Fibroblast of lung (primary cell): Measurements from ENCODE around the gene CMSS1. TPM values are rescaled to one million over a fixed set of nuclear protein-coding genes. Genes with fewer than 3 reads are reported as not detected.
A peak's percentile ranks its signal among the peaks of the same experiment; 100 is the strongest.

ENCODE experiments used
- DNase-seq, 2 donors: peaks; one replicate each; pipeline versions ENCODE4 v3.0.0 to v3.0.0-alpha.2; 2010; ENCODE audit warnings: low read depth in 2 of 2
- H2AFZ ChIP-seq: 2 replicates; pipeline ENCODE4 v1.5.1; 2012; ENCODE audit warnings: low read length, control low read depth, inconsistent platforms
- H3K27ac ChIP-seq: 2 replicates; pipeline ENCODE4 v1.5.1; 2011; ENCODE audit warnings: low read length, control low read depth; ENCODE audit not compliant: insufficient read depth
- H3K27me3 ChIP-seq: 2 replicates; pipeline ENCODE4 v1.5.1; 2011; ENCODE audit warnings: mild to moderate bottlenecking, low read length; ENCODE audit not compliant: control insufficient read depth, insufficient read depth
- H3K36me3 ChIP-seq: 2 replicates; pipeline ENCODE4 v1.5.1; 2011; ENCODE audit warnings: low read length; ENCODE audit not compliant: control insufficient read depth, insufficient read depth
- H3K4me1 ChIP-seq: 2 replicates; pipeline ENCODE4 v1.5.1; 2011; ENCODE audit warnings: low read length; ENCODE audit not compliant: control insufficient read depth, insufficient read depth; ENCODE audit errors: extremely low read depth
- H3K4me2 ChIP-seq: 2 replicates; pipeline ENCODE4 v1.5.1; 2011; ENCODE audit warnings: low read length, control low read depth; ENCODE audit not compliant: insufficient read depth; ENCODE audit errors: extremely low read depth
- H3K4me3 ChIP-seq, 4 experiments: fragments of 200-600 bp in 1 of 4; sonication (generic) in 1 of 4; replicated peaks in 1 of 4; 2 replicates each; pipeline ENCODE4 v1.5.1; 2011 to 2016; ENCODE audit warnings: low read length in 4 of 4, low read depth in 3 of 4, mild to moderate bottlenecking in 3 of 4, control low read depth in 2 of 4, inconsistent platforms in 1 of 4, mixed read lengths in 1 of 4; ENCODE audit not compliant: insufficient read depth in 1 of 4; ENCODE audit errors: control extremely low read depth in 1 of 4
- H3K79me2 ChIP-seq: 2 replicates; pipeline ENCODE4 v1.5.1; 2012; ENCODE audit warnings: mild to moderate bottlenecking, low read length, inconsistent platforms; ENCODE audit not compliant: control insufficient read depth, insufficient read depth
- H3K9ac ChIP-seq: 2 replicates; pipeline ENCODE4 v1.5.1; 2011; ENCODE audit warnings: mild to moderate bottlenecking, low read length, control low read depth; ENCODE audit not compliant: insufficient read depth
- H3K9me3 ChIP-seq: 2 replicates; pipeline ENCODE4 v1.5.1; 2012; ENCODE audit warnings: low read depth, low read length; ENCODE audit not compliant: control insufficient read depth, insufficient read depth
- H4K20me1 ChIP-seq: 2 replicates; pipeline ENCODE4 v1.5.1; 2011; ENCODE audit warnings: low read length; ENCODE audit not compliant: control insufficient read depth, insufficient read depth; ENCODE audit errors: extremely low read depth
- CTCF ChIP-seq, 2 donors: IDR thresholded peaks in 1 of 2; conservative IDR thresholded peaks in 1 of 2; 1 replicate in 1 of 2; 2 replicates in 1 of 2; pipeline ENCODE4 v1.5.1; 2011 to 2012; ENCODE audit warnings: low read length in 2 of 2, control low read depth in 1 of 2, inconsistent platforms in 1 of 2, low read depth in 1 of 2, mild to moderate bottlenecking in 1 of 2
- EZH2 ChIP-seq: IDR thresholded peaks from 2 replicates; pipeline ENCODE4 v1.5.1; 2012; ENCODE audit warnings: low read length, control low read depth, mild to moderate bottlenecking; ENCODE audit errors: missing control alignments
- polyA plus RNA-seq, 2 donors: library from polyadenylated mRNA; depleted of rRNA in 1 of 2; stranded (reverse) in 1 of 2; unstranded in 1 of 2; fragments of >200 nt; gene quantifications; 2 replicates each; pipeline ENCODE4 v1.2.1, GENCODE V29; 2011 to 2012; ENCODE audit warnings: missing spikeins in 1 of 2
- total RNA-seq: library from RNA; depleted of rRNA; stranded (reverse); fragments of >200 nt; gene quantifications from 2 replicates; pipeline ENCODE4 v1.2.1, GENCODE V29; 2014

The CMSS1 gene
- total and polyA plus RNA-seq, 2 donors (not counting 1 experiment from before 2014, with no cell fraction given): 6.9 to 13.2 TPM

DNA sequence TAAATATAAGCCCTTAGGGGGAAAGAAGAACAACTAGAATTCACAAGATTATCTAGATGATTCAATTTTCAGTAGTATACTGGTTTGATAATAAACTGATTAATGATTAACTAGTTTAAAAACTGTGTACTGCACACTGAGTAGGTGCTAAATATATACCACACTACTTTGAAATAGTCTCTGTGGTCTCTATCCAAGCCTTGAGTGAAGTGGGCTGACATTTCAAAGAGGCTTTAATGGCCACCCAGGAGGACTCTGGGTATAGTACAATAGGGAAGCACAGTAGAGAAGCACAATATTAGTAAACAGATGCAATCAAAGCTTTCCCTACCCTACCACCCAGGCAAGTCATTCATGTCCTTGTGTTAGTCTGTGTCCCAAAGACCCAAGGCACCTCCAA is 249.9 kb downstream of the CMSS1 start:
- Histone ChIP-seq H3K27ac (no peak overlapping the region), H3K36me3 (no peaks in the 10 kb centered on the region), H3K9me3 (no peaks in the 10 kb centered on the region), H3K79me2 (no peaks in the 10 kb centered on the region), H3K4me3 (no peak overlapping the region), H3K4me1 (peaks cover 6% of the 10 kb centered on the region), H3K9ac (no peak overlapping the region), H2AFZ (no peak overlapping the region), H3K27me3 (no peaks in the 10 kb centered on the region), H3K4me2 (no peak overlapping the region), H4K20me1 (no peaks in the 10 kb centered on the region)
- TF ChIP-seq CTCF (conservative IDR thresholded peaks at IDR 0.05 in 1 of 2, IDR thresholded peaks at IDR 0.05 in 1 of 2; ENCODE audit: low read depth in 1 of 2, low read length in 2 of 2) (no peak), EZH2 (no peak)
- no peak for DNase-seq

DNA sequence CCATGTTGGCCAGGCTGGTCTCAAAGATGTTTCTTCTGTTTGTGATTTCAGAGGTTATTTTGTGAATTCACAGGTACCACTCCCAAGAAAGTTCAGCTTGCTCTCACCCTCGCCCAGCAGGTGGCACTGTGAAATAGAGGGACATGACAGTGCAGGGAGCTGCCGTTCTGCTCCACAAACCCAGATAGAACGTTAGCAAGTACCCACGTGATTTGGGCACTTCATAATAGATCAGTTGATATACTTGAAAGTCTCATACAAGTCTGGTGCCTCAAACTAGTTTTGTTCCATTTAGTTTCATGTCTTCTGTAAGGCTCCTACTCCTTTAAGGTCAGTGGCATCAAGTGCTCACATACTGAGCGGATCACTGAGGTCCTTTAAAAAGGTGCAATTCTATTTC is 251.2 kb downstream of the CMSS1 start:
- Histone ChIP-seq H2AFZ (no peak overlapping the region), H4K20me1 (no peaks in the 10 kb centered on the region), H3K9ac (no peak overlapping the region), H3K9me3 (no peaks in the 10 kb centered on the region), H3K4me3 (no peak overlapping the region), H3K27me3 (no peaks in the 10 kb centered on the region), H3K27ac (no peak overlapping the region), H3K36me3 (no peaks in the 10 kb centered on the region), H3K79me2 (no peaks in the 10 kb centered on the region), H3K4me1 (peaks cover 8% of the 10 kb centered on the region), H3K4me2 (no peak overlapping the region)
- DNase-seq: peak; percentile 76 to 82
- TF ChIP-seq CTCF (conservative IDR thresholded peaks at IDR 0.05 in 1 of 2, IDR thresholded peaks at IDR 0.05 in 1 of 2; ENCODE audit: low read depth in 1 of 2, low read length in 2 of 2) (peak; percentile 51 to 81), EZH2 (no peak)

- no peaks in the 10 kb centered on the region for H3K9me3 ChIP-seq
- no peaks in the 10 kb centered on the region for H3K79me2 ChIP-seq
- no peaks in the 10 kb centered on the region for H4K20me1 ChIP-seq
- H3K4me1 ChIP-seq: peaks cover 7% of the 10 kb centered on the region
- no peak for DNase-seq
- no peak overlapping the region for H3K9ac ChIP-seq
- no peaks in the 10 kb centered on the region for H3K27me3 ChIP-seq
- no peaks in the 10 kb centered on the region for H3K36me3 ChIP-seq
- H3K27ac ChIP-seq: no peak overlapping the region
- H2AFZ ChIP-seq: no peak overlapping the region
- H3K4me2 ChIP-seq: no peak overlapping the region
- H3K4me3 ChIP-seq: no peak overlapping the region
- TF ChIP-seq EZH2 (no peak), CTCF (conservative IDR thresholded peaks at IDR 0.05 in 1 of 2, IDR thresholded peaks at IDR 0.05 in 1 of 2; ENCODE audit: low read depth in 1 of 2, low read length in 2 of 2) (no peak)
These were observed 251.8 kb downstream of the CMSS1 start for GRCh38 chr3:100069472-100069871.
